ENCODE measurements around the gene MGAT4A.

- TF ChIP-seq POLR2A (IDR thresholded peaks at IDR 0.05; ENCODE audit: low read depth, low read length) (no peak), TAF1 (IDR thresholded peaks at IDR 0.05; ENCODE audit: low read depth, low read length) (no peak), POLR2AphosphoS5 (IDR thresholded peaks at IDR 0.05; ENCODE audit: low read depth, low read length) (no peak)
Measured at GRCh38 chr2:98713332-98714015, 17.5 kb downstream of the MGAT4A start.

All from GM12891 (cell line).